ENCODE measurements around the gene ZNF189. TPM values are rescaled to one million over a fixed set of nuclear protein-coding genes. Genes with fewer than 3 reads are reported as not detected.

ZNF189 gene
- total and polyA plus RNA-seq, 2 of the 4 experiments (the other 2 are of a cell fraction): 5.9 to 19.9 TPM

DNA sequence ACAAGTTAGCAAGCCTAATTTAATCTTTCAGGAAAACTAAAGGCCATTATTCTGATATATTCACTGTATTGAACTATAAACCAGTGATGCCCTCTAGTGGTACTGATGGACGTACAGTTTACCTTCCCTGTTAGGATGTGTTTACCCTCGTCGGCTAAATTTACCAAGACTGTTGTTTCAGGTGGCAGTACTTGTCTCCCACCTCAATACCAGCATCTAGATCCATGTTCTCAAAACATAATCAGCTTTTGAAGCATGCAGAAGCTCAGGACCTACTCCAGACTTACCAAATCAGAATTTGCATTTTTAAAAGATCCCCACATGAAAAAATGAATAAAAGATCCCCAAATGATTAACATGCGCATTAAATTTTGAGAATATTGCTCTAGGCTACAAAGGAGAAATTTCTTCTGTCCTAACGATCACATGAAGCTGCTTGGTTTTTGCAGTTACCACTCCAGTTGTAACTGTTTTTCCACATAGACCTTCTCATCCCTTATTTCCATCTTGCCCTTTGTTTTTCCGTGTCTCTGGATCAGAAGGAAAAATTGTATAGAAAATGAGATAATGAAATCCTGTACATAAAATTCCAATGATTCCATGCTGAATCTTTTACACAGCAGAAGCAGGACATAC, 10.7 kb upstream of the ZNF189 start:
- Histone ChIP-seq H3K9me3 (ENCODE audit: control insufficient read depth, insufficient read depth, low read length) (peaks cover 3% of the 10 kb centered on the region; the same call in 1 of the 2 replicates), H3K4me1 (ENCODE audit: control insufficient read depth, insufficient read depth, low read length) (no peaks in the 10 kb centered on the region), H4K8ac (ENCODE audit: low read depth in 2 of 2, low read length in 2 of 2) (no peak overlapping the region), H2AFZ (replicated peaks; ENCODE audit: low read length, poor library complexity) (no peak overlapping the region), H4K91ac (ENCODE audit: insufficient read depth, low read depth, low read length) (no peak overlapping the region), H2BK15ac (ENCODE audit: low read depth, low read length) (no peak overlapping the region), H2BK20ac (ENCODE audit: low read depth, low read length) (no peak overlapping the region), H2AK5ac (ENCODE audit: low read depth, low read length) (no peak overlapping the region), H3K4me3 (ENCODE audit: insufficient read depth, low read depth, low read length) (no peak overlapping the region), H3K36me3 (ENCODE audit: control insufficient read depth, insufficient read depth, low read length) (peaks cover 4% of the 10 kb centered on the region; the same call in 1 of the 2 replicates), H4K20me1 (ENCODE audit: insufficient read depth, low read length) (0 out of 2 replicates have a peak, but pooled peaks cover 5% of the 10 kb centered on the region), H3K9me1 (ENCODE audit: insufficient read depth, low read length) (no peaks in the 10 kb centered on the region), H3K9ac (ENCODE audit: low read depth, low read length) (no peak overlapping the region), H3K27me3 (ENCODE audit: control insufficient read depth, insufficient read depth, low read length) (no peaks in the 10 kb centered on the region), H2BK120ac (ENCODE audit: low read depth, low read length) (no peak overlapping the region), H3K4ac (ENCODE audit: low read depth, low read length) (no peak overlapping the region), H2BK5ac (ENCODE audit: low read depth, low read length, poor library complexity, severe bottlenecking) (no peak overlapping the region), H3K79me1 (ENCODE audit: low read depth in 1 of 2, low read length in 2 of 2) (peaks cover 9 to 12% of the 10 kb centered on the region in 2 experiments), H2AK9ac (replicated peaks; ENCODE audit: low read depth, low read length, poor library complexity) (no peak overlapping the region), H3K4me2 (ENCODE audit: low read depth, low read length) (no peak overlapping the region), H3K23ac (ENCODE audit: low read depth, low read length) (no peak overlapping the region), H3K14ac (replicated peaks; ENCODE audit: low read depth, low read length) (no peak overlapping the region), H3K56ac (ENCODE audit: extremely low read depth, insufficient read depth, low read length) (no peak overlapping the region), H3K18ac (ENCODE audit: low read depth, low read length) (no peak overlapping the region), H4K5ac (ENCODE audit: low read depth, low read length) (no peak overlapping the region), H3K27ac (ENCODE audit: insufficient read depth, low read length) (no peak overlapping the region)
- ChIA-PET POLR2A (ENCODE audit: unreplicated experiment) (no interaction called here), CTCF (interaction anchor here (0.6 to 2.5 kb wide), 8 partner anchors 10 to 661 kb away, joined by 3 to 5 read pairs (median 4); partner anchors contain the start of genes MRPL50 and ZNF189)
- BruUV-seq (replicated peaks): no TSS peak
- dilution Hi-C loops (cut with HindIII; ENCODE audit: low sequenced_read_pairs, unreplicated experiment) (no loop called here), intact Hi-C loops (cut with micrococcal nuclease) (no loop called here), in situ Hi-C loops (cut with MboI; ENCODE audit: low sequenced_read_pairs) (no loop called here)
- peak; percentile 59; the same call in 1 of the 2 replicates for ATAC-seq (ENCODE audit: low read depth)
- peak; percentile 46 for DNase-seq
- no CpG with 5 or more reads among the region's 6 CpGs for WGBS, 2 experiments (ENCODE audit: extremely low coverage in 2 of 2, insufficient read length in 1 of 2)
- no peak for TF ChIP-seq USF2 (IDR thresholded peaks at IDR 0.05; ENCODE audit: low read depth, low read length)
- peak; percentile 40 for TF ChIP-seq RAD21 (IDR thresholded peaks at IDR 0.05; ENCODE audit: low read length)
- TF ChIP-seq CTCF (conservative IDR thresholded peaks at IDR 0.05; ENCODE audit: low read depth, low read length): peak; percentile 48
- no peak for TF ChIP-seq MAZ (IDR thresholded peaks at IDR 0.05; ENCODE audit: borderline replicate concordance, low read depth, low read length)
- TF ChIP-seq SMC3 (IDR thresholded peaks at IDR 0.05; ENCODE audit: low read depth, low read length): peak; percentile 30; the same call in 1 of the 2 replicates
- TF ChIP-seq RFX5 (IDR thresholded peaks at IDR 0.05; ENCODE audit: low read depth, low read length): no peak

Data from IMR-90 (cell line).